Omental fat pad (tissue), 4 donors: ENCODE measurements around the gene ELP4. TPM values are rescaled to one million over a fixed set of nuclear protein-coding genes. Genes with fewer than 3 reads are reported as not detected.
"Not testable (repeated sequence)": the region's sequence is repeated elsewhere in the genome, so short reads cannot be mapped to it uniquely, and the experiment has no call there.

Source experiments
- ATAC-seq: fragments of 150-250 bp; one replicate; pipeline ENCODE4 v1.9.1; 2016; ENCODE audit warnings: mild to moderate bottlenecking, moderate library complexity; ENCODE audit not compliant: low FRiP score
- DNase-seq: peaks from one replicate; pipeline ENCODE4 v3.0.0-alpha.2; 2019; ENCODE audit warnings: low spot score
- CTCF ChIP-seq, 3 donors: fragments of 450-650 bp; IDR thresholded peaks; one replicate each; pipeline ENCODE4 v1.5.1; 2016 to 2017; ENCODE audit warnings: antibody characterized with exemption in 3 of 3, mild to moderate bottlenecking in 3 of 3, moderate library complexity in 2 of 3
- total RNA-seq, 4 donors: library from RNA; depleted of rRNA; stranded (reverse); fragments of >200 nt; gene quantifications; one replicate each; pipeline ENCODE4 v1.1.0, GENCODE V29; 2016

The ELP4 gene
- total RNA-seq, 4 donors from 2014 or later, result 14.1 to 32.0 (median 20.8) TPM

GRCh38 chr11:31652528-31652927 is 143.0 kb downstream of the ELP4 start:
- ATAC-seq, result no peak
- no peak for TF ChIP-seq CTCF (IDR thresholded peaks at IDR 0.05)
- DNase-seq, result no peak

GRCh38 chr11:31655483-31655882 is 145.9 kb downstream of the ELP4 start:
- no peak for ATAC-seq
- no peak for DNase-seq
- TF ChIP-seq CTCF (IDR thresholded peaks at IDR 0.05), result no peak

- DNase-seq (no peak), ATAC-seq (no peak)
- TF ChIP-seq CTCF (IDR thresholded peaks at IDR 0.05), result no peak
Observed at GRCh38 chr11:31656051-31656450, 146.5 kb downstream of the ELP4 start.

- no peak for ATAC-seq
- TF ChIP-seq CTCF (IDR thresholded peaks at IDR 0.05), result no peak
- no peak for DNase-seq
Observed at GRCh38 chr11:31657091-31657490, 147.5 kb downstream of the ELP4 start.

- TF ChIP-seq CTCF (IDR thresholded peaks at IDR 0.05), result no peak
- DNase-seq (no peak), ATAC-seq (no peak)
Observed at GRCh38 chr11:31664129-31664528, 154.6 kb downstream of the ELP4 start.

GRCh38 chr11:31664954-31665353 is 155.4 kb downstream of the ELP4 start:
- no peak for TF ChIP-seq CTCF (IDR thresholded peaks at IDR 0.05)
- no peak for DNase-seq
- ATAC-seq, result no peak

- TF ChIP-seq CTCF (IDR thresholded peaks at IDR 0.05), result no peak
- ATAC-seq (no peak), DNase-seq (no peak)
Observed at GRCh38 chr11:31671681-31672080, 162.1 kb downstream of the ELP4 start.

GRCh38 chr11:31673108-31673507 is 163.5 kb downstream of the ELP4 start:
- DNase-seq, ATAC-seq: not testable (repeated sequence)
